Right ventricle myocardium inferior (tissue), 1 donor: Measurements from ENCODE around the gene TMPO. TPM values are rescaled to one million over a fixed set of nuclear protein-coding genes. Genes with fewer than 3 reads are reported as not detected.
"Not testable (repeated sequence)": the region's sequence is repeated elsewhere in the genome, so short reads cannot be mapped to it uniquely, and the experiment has no call there.

Experiments
- ATAC-seq: fragments of 200-7000 bp; cut with Tn5 transposase; one replicate; pipeline ENCODE4 v1.9.1; 2020; ENCODE audit warnings: mild to moderate bottlenecking, moderate library complexity
- DNase-seq: peaks from one replicate; pipeline ENCODE4 v3.0.0; 2021; ENCODE audit errors: missing footprints
- intact Hi-C: fragments of 100-400 bp; cut with DNase I; formaldehyde crosslinking; loops from one replicate; pipeline ENCODE4 v1.11.0; 2022
- long read RNA-seq: library from polyadenylated mRNA; unstranded; transcript quantifications from one replicate; pipeline ENCODE4 v2.0.0, GENCODE V29; 2021
- total RNA-seq: library from RNA; stranded (reverse); fragmentation: NEBNext Ultra II Directional; extraction: Animal tissue kit (Norgen Biotek cat#: 25700); gene quantifications from one replicate; pipeline ENCODE4 v1.2.1, GENCODE V29; 2021
- donor health status: DM: no; HTN: yes; CAD: no; lungs with severe emphysema.

TMPO gene
- 15.6 TPM for total RNA-seq
- long read RNA-seq, partial matches to known transcripts: 1 of 5 reads
- long read RNA-seq, other reads (novel, unspliced or antisense): 2 of 5 reads

DNA sequence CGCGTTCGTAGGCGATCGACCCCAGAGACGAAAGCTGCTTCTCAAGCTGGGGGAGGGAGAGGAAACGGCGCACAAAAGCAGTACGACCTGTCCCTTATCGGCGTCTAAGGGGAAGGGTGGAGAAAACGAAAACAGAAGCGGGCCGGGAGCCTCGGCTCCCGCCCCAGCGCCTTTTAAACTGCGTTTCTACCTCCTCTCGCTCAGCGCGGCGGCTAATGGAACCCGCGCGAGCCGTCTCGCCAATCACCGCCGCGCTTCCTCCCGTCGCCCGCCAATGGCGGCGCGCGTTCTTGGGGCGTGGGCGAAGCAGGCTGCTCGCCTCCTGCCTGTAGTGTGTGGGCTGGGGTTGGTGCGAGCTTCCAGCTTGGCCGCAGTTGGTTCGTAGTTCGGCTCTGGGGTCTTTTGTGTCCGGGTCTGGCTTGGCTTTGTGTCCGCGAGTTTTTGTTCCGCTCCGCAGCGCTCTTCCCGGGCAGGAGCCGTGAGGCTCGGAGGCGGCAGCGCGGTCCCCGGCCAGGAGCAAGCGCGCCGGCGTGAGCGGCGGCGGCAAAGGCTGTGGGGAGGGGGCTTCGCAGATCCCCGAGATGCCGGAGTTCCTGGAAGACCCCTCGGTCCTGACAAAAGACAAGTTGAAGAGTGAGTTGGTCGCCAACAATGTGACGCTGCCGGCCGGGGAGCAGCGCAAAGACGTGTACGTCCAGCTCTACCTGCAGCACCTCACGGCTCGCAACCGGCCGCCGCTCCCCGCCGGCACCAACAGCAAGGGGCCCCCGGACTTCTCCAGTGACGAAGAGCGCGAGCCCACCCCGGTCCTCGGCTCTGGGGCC is at the start of gene TMPO:
TMPO (plus strand) TSS at position 304 of the 824 bp plus-strand sequence; CDS start at position 582, 278 bp downstream.
- DNase-seq (peak; percentile 94), ATAC-seq (peak; percentile 100)
- intact Hi-C loops: loop anchor here (1.0 to 2.0 kb wide), 3 partner anchors 12 to 91 kb away; no protein-coding TSS in a partner anchor

- intact Hi-C loops: no loop called here
- DNase-seq: no peak
- no peak for ATAC-seq
Measured at GRCh38 chr12:98465950-98466602, 49.3 kb upstream of the TMPO start.

DNA sequence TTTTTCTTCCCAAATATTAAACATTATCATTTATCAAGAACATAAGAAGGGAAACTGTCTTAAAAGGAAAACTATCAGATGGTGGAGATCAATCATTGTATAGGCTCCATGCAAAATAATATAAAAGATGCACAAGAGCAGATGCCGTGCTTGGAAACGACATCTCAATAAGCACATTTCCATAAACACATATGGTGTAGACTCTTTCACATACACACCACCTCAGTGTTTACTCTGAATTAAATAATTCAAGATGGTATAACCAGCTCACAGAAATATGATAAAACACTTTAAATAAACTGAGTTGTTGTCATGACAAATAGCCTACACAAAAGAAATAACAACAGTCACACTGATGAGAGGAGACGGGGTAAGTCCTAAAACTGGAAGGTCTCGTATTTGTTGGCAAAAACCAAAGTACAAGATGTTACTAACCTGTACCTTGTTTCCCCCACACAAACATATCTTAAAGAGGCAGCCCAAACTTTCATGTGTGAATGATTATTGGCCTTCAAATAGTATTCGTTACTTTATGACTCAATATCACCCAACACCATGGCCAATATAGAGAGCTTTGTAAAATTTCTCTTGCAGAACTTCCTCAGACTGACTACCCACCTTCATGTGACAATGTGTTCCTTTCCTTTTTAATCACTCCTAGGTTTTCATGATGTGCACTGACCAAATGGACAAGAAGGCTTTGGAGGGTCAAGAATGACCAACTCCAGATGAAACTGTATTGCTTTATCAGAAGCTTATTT is 48.6 kb upstream of the TMPO start:
- DNase-seq (no peak), ATAC-seq (no peak)
- intact Hi-C loops: no loop called here

GRCh38 chr12:98469109-98469508 is 46.3 kb upstream of the TMPO start:
- ATAC-seq: no peak
- no peak for DNase-seq
- intact Hi-C loops: no loop called here

DNA sequence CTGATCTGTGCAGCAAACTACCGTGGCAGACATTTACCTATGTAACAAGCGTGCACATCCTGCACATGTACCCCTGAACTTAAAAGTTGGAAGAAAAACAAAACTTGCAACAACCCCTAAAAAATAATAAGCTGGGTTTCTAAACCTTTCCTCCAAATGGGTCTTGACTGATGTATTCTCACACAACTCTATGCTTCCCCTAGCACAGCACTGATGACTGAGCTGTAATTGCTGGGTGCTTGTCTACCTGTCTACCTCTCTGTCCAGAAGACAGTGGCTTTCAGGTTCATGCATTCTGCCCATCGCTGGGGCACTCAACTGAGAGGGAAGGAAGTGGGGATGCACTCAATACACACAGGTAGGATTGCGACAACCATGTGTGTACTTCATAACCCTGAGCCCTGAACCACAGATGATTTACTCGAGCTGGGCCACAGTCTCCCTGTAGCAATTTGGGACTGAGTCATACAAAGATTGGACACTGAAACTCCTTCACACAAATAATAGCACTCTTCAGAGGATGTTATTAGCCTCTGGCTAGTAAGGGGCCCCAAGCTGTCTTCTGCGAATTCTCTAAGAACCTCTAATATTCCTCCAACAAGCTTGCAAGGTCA is 44.8 kb upstream of the TMPO start:
- ATAC-seq (no peak), DNase-seq (no peak)
- intact Hi-C loops: no loop called here

- intact Hi-C loops: no loop called here
- ATAC-seq: no peak
- DNase-seq: no peak
Measured at GRCh38 chr12:98471085-98471484, 44.3 kb upstream of the TMPO start.

GRCh38 chr12:98475565-98475908 is 39.9 kb upstream of the TMPO start:
- DNase-seq: no peak
- no peak for ATAC-seq
- intact Hi-C loops: no loop called here

GRCh38 chr12:98478606-98479005 is 36.8 kb upstream of the TMPO start:
- intact Hi-C loops: no loop called here
- ATAC-seq: no peak
- no peak for DNase-seq

DNA sequence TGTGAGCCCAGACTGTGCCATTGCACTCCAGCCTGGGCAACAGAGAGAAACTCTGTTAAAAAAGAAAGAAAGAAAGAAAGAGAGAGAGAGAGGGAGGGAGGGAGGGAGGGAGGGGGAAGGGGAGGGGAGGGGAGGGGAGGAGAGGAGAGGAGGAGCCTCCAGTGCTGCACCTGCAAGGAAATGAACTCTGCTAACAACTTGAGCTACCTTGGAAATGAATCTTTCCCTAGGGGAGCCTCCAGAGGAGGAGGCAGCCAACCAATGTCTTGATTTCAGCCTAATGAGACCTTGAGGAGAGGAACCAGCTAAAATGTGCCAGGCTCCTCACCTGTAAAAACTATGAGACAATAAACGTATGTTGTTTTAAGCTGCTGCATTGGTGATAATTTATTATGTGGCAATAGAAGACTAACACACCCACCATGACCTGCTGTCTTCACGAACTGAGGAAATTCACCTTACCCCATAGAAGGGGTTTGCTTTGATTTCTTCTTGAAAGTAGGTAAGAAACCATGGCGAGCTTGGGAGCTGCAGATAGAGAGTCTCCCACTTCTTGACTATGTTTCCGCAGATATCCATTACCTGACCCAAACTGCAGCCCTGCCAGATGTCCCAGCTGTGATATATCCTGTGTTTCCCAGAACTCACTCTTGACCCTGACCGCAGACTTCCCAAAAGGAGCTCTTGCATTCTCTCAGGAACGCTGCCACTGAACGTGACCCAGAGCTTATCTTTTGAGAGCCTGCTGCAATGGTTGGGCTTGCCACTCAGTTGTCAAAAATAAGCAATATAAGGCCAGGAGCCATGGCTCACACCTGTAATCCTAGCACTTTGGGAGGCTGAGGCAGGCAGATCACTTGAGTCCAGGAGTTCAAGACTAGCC is 31.5 kb upstream of the TMPO start:
- DNase-seq (no peak), ATAC-seq (no peak)
- intact Hi-C loops: no loop called here

- DNase-seq: no peak
- no peak for ATAC-seq
- intact Hi-C loops: no loop called here
Measured at GRCh38 chr12:98485792-98486340, 29.5 kb upstream of the TMPO start.

GRCh38 chr12:98488416-98488815 is 27.0 kb upstream of the TMPO start:
- intact Hi-C loops, DNase-seq, ATAC-seq: not testable (repeated sequence)

DNA sequence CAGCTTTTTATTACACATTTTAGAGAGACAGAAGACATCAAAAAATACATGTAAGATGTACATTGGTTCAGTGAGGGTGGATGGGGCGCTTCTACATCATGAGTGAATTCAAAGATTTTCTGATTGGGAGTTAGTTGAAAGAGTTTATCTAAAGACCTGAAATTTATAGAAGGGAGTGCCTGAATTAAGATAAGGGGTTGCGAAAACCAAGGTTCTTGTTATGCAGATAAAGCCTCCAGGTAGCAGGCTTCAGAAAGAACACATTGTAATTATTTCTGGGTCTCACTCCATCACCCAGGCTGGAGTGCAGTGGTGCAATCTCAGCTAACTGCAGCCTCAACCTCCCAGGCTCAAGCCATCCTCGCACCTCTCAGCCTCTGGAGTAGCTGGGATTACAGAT is 26.2 kb upstream of the TMPO start:
- DNase-seq: no peak
- intact Hi-C loops: no loop called here
- no peak for ATAC-seq

- DNase-seq (peak; percentile 90), ATAC-seq (peak; percentile 81)
- intact Hi-C loops: loop anchor here (1.0 to 5.0 kb wide), 3 partner anchors 25 to 63 kb away; partner anchors contain the start of gene TMPO
Measured at GRCh38 chr12:98490501-98491453, 24.6 kb upstream of the TMPO start.

DNA sequence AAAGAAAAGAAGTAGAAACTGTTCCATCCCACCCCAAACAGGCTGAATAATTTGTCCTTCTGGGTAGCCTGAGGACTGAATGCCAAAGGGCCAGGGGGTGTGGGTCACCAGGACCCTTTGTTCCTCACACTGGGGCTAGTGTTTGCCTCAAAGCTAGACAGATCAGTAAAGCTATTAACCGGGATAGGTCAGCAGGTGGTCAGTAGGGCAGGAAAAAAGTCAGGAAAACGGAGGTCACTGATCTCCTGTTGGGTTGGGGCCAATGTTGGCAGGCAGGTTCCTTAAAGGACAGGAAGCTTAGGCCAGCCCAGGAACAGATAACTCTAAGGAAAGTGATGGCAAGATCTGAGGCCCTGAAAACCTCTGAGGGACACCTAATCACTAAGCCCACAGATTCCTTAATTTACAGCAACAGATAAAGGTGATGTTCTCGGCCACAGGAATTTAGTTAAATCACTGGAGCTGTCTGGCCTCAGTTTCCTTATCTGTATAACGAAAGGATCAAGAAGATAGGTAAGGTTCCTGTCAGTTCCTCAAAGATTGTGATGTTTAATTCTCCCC is 22.7 kb upstream of the TMPO start:
- DNase-seq: no peak
- no peak for ATAC-seq
- intact Hi-C loops: loop anchor here (5.0 kb wide), 2 partner anchors 40 to 65 kb away; no protein-coding TSS in a partner anchor

DNA sequence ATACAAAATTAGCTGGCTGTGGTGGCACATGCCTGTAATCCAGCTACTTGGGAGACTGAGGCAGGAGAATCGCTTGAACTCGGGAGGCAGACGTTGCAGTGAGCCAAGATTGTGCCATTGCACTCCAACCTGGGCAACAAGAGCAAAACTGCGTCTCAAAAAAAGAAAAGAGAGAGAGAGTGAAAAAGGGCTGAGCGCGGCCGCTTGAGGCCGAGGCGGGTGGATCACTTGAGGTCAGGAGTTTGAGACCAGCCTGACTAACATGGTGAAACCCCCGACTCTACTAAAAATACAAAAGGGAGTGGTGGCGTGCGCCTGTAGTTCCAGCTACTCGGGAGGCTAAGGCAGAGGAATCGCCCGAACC is 14.1 kb upstream of the TMPO start:
- not testable (repeated sequence) for ATAC-seq, DNase-seq
- intact Hi-C loops: loop anchor here (5.0 kb wide), 1 partner anchor 146 kb away; the partner anchor contains the start of gene APAF1

DNA sequence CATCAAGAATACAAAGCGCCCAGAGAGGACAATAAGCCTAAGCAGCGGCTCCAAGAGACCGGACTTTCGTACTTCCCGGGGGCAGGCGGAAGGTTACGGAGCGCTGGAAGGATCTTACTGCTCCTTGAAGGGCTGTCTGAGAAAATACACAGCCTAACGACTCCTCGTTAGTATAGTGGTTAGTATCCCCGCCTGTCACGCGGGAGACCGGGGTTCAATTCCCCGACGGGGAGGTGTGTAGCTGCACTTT is 12.1 kb upstream of the TMPO start:
- intact Hi-C loops: loop anchor here (1.0 to 5.0 kb wide), 2 partner anchors 12 to 144 kb away; partner anchors contain the start of genes APAF1 and TMPO
- ATAC-seq (peak; percentile 93), DNase-seq (peak; percentile 91)
